ENCODE measurements around the gene USP21. TPM values are rescaled to one million over a fixed set of nuclear protein-coding genes. Genes with fewer than 3 reads are reported as not detected.

USP21 gene
- total and polyA plus RNA-seq, 2 of the 4 experiments (the other 2 are of a cell fraction), result 6.3 to 23.8 TPM

- Histone ChIP-seq H4K91ac (ENCODE audit: insufficient read depth, low read depth, low read length) (no peak overlapping the region), H4K20me1 (ENCODE audit: insufficient read depth, low read length) (no peaks in the 10 kb centered on the region; the same call in 1 of the 2 replicates), H2AK9ac (replicated peaks; ENCODE audit: low read depth, low read length, poor library complexity) (no peak overlapping the region), H2AFZ (replicated peaks; ENCODE audit: low read length, poor library complexity) (no peak overlapping the region), H3K9me1 (ENCODE audit: insufficient read depth, low read length) (no peaks in the 10 kb centered on the region), H3K14ac (replicated peaks; ENCODE audit: low read depth, low read length) (no peak overlapping the region), H3K4me2 (ENCODE audit: low read depth, low read length) (no peak overlapping the region), H3K18ac (ENCODE audit: low read depth, low read length) (no peak overlapping the region), H3K56ac (ENCODE audit: extremely low read depth, insufficient read depth, low read length) (no peak overlapping the region), H3K23ac (ENCODE audit: low read depth, low read length) (no peak overlapping the region), H2BK5ac (ENCODE audit: low read depth, low read length, poor library complexity, severe bottlenecking) (no peak overlapping the region), H3K4me3 (ENCODE audit: insufficient read depth, low read depth, low read length) (no peak overlapping the region), H2AK5ac (ENCODE audit: low read depth, low read length) (no peak overlapping the region), H2BK15ac (ENCODE audit: low read depth, low read length) (no peak overlapping the region), H3K27me3 (ENCODE audit: control insufficient read depth, insufficient read depth, low read length) (no peaks in the 10 kb centered on the region), H3K4ac (ENCODE audit: low read depth, low read length) (no peak overlapping the region), H2BK20ac (ENCODE audit: low read depth, low read length) (no peak overlapping the region), H3K36me3 (ENCODE audit: control insufficient read depth, insufficient read depth, low read length) (no peaks in the 10 kb centered on the region), H3K79me1 (ENCODE audit: low read depth in 1 of 2, low read length in 2 of 2) (peaks cover 8 to 15% of the 10 kb centered on the region in 2 experiments; a peak in 3 of 4 replicates), H4K5ac (ENCODE audit: low read depth, low read length) (no peak overlapping the region), H4K8ac (ENCODE audit: low read depth in 2 of 2, low read length in 2 of 2) (no peak overlapping the region), H2BK120ac (ENCODE audit: low read depth, low read length) (no peak overlapping the region), H3K9me3 (ENCODE audit: control insufficient read depth, insufficient read depth, low read length) (no peaks in the 10 kb centered on the region), H3K4me1 (ENCODE audit: control insufficient read depth, insufficient read depth, low read length) (no peaks in the 10 kb centered on the region), H3K9ac (ENCODE audit: low read depth, low read length) (no peak overlapping the region), H3K27ac (ENCODE audit: insufficient read depth, low read length) (no peak overlapping the region)
- TF ChIP-seq ELK1 (IDR thresholded peaks at IDR 0.05; ENCODE audit: borderline replicate concordance, low read depth, low read length) (no peak), CTCF (conservative IDR thresholded peaks at IDR 0.05; ENCODE audit: low read depth, low read length) (no peak), CHD1 (IDR thresholded peaks at IDR 0.05; ENCODE audit: low read depth, low read length) (no peak), BHLHE40 (IDR thresholded peaks at IDR 0.05; ENCODE audit: low read depth, low read length) (no peak), FOS (IDR thresholded peaks at IDR 0.05; ENCODE audit: low read depth, low read length) (no peak)
- intact Hi-C loops (cut with micrococcal nuclease) (no loop called here), in situ Hi-C loops (cut with MboI; ENCODE audit: low sequenced_read_pairs) (no loop called here), dilution Hi-C loops (cut with HindIII; ENCODE audit: low sequenced_read_pairs, unreplicated experiment) (no loop called here)
- POLR2A ChIA-PET (ENCODE audit: unreplicated experiment), result interaction anchor here (1.2 kb wide), 1 partner anchor 13 kb away, joined by 5 read pairs; the partner anchor contains the start of gene UFC1
- BruUV-seq (replicated peaks), result no TSS peak
- 97% methylated on average over 14 of the region's 29 CpGs; no CpG with 5 or more reads in 1 of the 2 experiments for WGBS, 2 experiments (ENCODE audit: extremely low coverage in 2 of 2, insufficient read length in 1 of 2)
- no peak for DNase-seq
- CTCF ChIA-PET, result interaction anchor here (0.7 kb wide), 1 partner anchor 11 kb away, joined by 3 read pairs; no protein-coding TSS in a partner anchor
- no peak for ATAC-seq (ENCODE audit: low read depth)
Measured at GRCh38 chr1:161140755-161141400, 18.4 kb upstream of the USP21 start.

Measured in IMR-90 (cell line).